ENCODE results near the gene MAN2A2.
"Not testable (repeated sequence)": the region's sequence is repeated elsewhere in the genome, so short reads cannot be mapped to it uniquely, and the experiment has no call there.

The MAN2A2 gene

DNA sequence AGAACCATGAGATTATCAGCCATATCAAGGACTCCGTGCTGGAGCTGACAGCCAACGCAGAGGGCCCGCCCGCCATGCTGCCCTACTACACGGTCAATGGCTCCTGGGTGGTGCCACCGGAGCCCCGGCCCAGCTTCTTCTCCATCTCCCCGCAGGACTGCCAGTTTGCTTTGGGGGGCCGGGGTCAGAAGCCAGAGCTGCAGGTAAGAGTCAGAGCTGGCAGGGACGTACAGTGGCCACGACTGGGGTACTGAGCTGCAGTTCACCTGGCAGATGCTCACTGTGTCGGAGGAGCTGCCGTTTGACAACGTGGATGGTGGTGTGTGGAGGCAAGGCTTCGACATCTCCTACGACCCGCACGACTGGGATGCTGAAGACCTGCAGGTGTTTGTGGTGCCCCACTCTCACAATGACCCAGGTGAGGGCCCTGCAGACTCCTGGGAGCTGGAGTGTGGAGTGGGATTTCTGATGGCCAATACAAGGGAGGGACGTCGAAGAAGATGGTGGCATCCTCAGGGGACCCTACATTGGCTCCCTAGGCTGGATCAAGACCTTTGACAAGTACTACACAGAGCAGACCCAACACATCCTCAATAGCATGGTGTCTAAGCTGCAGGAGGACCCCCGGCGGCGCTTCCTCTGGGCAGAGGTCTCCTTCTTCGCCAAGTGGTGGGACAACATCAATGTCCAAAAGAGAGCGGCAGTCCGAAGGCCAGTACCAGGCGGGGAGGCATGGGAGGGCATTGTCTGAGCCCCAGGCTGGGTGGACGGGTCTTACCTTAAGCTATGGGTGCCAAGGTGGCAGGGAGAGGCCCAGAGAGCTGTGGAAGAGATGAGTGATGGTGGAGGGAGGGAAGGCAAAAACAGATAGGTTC lies 2.4 kb downstream of the MAN2A2 start:
- no peak for DNase-seq

DNA sequence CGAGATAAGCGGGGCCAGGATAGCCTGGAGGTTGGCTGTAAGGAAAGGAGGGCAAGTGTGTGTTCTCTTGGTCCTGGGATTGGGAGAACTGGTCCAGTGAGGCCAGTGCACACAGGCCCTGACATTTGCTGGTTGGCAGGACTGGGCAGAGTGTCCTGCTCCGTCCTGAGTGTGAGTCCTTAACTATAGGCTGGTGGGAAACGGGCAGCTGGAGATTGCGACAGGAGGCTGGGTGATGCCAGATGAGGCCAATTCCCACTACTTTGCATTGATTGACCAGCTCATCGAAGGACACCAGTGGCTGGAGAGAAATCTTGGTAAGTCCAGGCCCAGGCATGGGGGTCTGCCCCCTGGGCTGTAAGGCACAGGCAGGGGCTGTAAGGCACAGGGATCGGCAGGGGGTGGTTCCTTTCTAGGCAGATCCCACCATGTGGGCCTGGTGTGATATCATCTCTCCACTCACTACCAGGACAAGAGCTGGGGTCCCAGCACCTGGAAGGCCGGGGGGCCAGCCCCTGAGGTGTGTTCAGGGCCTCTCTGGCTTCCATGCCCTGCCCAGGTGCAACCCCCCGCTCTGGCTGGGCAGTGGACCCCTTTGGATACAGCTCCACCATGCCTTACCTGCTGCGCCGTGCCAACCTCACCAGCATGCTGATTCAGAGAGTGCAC lies 3.2 kb downstream of the MAN2A2 start:
- no peak for DNase-seq

DNA sequence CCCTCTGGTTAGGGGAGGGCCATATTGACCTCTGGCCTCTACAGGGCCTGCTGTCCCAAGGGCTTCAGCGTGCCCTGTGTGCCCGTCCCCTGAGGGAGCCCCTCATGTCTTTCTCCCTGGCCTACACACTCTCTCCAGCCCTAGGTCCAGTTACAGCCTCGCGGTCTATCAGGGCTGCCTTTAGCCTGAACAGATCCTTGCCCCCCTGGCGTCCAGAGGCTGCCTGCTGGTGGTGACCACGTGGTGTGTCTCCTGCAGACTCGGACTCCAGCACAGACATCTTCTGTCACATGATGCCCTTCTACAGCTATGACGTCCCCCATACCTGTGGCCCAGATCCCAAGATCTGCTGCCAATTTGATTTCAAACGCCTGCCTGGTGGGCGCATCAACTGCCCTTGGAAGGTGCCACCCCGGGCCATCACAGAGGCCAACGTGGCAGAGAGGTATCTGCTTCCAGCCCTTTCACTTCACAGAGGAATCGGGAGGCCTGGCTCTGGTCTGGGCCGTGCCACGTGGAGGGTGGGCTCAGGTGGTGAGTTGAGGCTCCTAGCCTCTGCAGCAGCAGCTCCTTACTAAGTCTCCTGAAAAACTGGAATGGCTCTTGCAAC lies 4.1 kb downstream of the MAN2A2 start:
- DNase-seq, result no peak

GRCh38 chr15:90907838-90908507 lies 4.9 kb downstream of the MAN2A2 start:
- DNase-seq, result no peak

DNA sequence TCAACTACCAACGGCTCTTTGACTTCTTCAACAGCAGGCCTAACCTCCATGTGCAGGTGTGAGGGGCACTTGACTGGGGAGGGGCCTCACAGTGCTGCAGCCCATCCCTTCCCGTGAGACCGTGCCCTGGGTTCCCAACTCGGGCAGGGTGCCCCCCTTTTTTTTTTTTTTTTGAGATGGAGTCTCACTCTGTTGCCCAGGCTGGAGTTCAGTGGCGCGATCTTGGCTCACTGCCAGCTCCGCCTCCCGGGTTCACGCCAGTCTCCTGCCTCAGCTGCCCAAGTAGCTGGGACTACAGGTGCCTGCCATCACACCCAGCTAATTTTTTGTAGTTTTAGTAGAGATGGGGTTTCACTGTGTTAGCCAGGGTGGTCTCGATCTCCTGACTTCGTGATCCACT lies 6.3 kb downstream of the MAN2A2 start:
- DNase-seq, result not testable (repeated sequence)

GRCh38 chr15:90909976-90910375 lies 6.9 kb downstream of the MAN2A2 start:
- DNase-seq, result no peak

- no peak for DNase-seq
These were observed 7.6 kb downstream of the MAN2A2 start for GRCh38 chr15:90910441-90911301.

DNA sequence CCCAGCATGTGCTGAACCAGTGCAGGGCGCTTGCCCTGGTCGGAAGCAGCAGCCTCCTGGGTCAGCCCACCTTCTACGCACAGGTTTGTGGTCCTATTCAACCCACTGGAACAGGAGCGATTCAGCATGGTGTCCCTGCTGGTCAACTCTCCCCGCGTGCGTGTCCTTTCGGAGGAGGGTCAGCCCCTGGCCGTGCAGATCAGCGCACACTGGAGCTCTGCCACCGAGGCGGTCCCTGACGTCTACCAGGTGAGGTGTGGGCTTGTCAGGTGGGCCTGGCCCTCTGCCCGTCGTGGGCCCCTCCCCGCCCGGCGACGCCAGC lies 8.2 kb downstream of the MAN2A2 start:
- no peak for DNase-seq

GRCh38 chr15:90911906-90912769 lies 9.0 kb downstream of the MAN2A2 start:
- DNase-seq, result no peak

DNA sequence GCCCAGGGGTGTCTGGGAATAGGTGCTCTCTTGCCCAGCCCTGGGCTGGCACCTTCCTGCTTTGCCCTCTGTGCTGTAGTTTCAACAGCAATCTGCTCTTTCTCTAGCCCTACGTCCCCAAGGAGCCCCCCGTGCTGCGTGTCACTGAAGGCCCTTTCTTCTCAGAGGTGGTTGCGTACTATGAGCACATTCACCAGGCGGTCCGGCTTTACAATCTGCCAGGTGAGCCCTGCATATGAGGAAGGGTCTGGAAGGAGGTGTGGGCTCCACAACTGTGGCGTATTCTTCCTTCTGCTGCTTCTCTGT lies 9.6 kb downstream of the MAN2A2 start:
- no peak for DNase-seq

DNA sequence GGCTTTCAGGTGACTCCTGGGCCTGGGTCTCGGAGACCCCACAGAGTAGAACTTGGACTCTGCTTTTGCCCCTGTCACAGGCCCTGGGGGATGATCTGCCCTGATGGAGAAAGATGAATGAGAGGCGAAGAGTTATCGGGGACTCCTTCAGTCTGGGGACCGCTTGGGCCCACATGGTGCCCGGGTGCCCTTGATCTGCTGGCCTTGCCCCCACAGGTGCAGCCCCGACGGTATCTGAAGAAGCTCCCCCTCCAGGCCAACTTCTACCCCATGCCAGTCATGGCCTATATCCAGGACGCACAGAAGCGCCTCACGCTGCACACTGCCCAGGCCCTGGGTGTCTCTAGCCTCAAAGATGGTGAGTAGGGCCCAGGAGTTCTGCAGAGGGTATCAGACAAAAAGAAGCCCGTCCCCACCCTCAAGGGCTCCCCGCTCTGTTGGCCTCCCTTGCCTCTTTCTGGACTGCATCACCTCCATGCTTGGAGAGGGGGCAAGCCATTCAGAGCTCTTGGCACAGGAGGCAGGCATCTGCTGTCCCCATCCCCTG lies 10.4 kb downstream of the MAN2A2 start:
- DNase-seq, result no peak

GRCh38 chr15:90914305-90915080 lies 11.4 kb downstream of the MAN2A2 start:
- DNase-seq, result no peak

DNA sequence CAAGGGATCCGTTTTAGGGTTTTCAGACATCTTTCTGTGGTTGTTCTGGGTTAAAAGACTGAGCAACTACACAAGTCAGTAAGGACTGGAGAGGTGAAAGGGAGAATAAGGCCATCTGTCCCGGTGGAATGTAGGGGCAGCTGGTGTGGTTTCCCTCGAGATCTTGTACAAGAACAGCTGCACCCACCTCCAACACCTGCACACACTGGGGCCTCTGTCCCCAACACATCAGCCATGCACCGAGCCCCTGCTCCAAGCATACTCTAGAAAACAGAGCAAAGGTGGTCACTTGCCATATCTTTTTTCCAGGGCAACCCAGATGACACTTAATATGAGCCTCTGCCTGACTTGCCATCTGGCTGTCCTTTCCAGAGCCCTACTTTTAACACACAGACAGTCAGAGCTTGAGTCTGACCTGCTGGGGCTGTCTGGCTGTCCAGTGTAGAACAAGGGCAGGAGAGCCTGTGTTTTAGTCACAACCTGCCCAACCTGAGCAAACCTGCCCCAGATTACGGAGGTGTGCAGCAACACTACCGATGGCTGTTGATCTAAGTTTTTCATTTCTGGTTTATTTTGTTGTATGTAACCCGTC lies 12.2 kb downstream of the MAN2A2 start:
- no peak for DNase-seq

GRCh38 chr15:90915808-90916440 lies 12.8 kb downstream of the MAN2A2 start:
- DNase-seq, result no peak

DNA sequence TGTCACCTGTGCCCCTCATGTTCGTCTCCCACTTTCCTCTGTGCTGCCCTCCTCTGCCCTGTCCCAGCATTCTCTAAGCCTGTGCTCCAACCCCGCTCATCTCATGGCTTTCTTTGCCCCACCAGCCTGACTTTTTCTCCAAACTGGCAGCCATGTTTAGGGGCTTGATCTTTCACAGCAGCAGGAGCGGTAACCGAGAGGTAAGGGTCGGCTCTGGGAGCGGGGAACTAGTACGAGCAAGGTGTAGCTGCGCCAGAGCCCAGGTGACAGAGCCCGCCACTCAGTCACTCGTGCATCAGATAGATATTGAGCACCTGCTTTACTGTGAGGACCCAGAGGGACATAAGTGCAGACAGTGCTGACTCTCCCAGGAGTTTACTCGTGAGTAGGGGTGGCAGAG lies 13.4 kb downstream of the MAN2A2 start:
- no peak for DNase-seq

GRCh38 chr15:90917569-90917968 lies 14.5 kb downstream of the MAN2A2 start:
- DNase-seq, result no peak

DNA sequence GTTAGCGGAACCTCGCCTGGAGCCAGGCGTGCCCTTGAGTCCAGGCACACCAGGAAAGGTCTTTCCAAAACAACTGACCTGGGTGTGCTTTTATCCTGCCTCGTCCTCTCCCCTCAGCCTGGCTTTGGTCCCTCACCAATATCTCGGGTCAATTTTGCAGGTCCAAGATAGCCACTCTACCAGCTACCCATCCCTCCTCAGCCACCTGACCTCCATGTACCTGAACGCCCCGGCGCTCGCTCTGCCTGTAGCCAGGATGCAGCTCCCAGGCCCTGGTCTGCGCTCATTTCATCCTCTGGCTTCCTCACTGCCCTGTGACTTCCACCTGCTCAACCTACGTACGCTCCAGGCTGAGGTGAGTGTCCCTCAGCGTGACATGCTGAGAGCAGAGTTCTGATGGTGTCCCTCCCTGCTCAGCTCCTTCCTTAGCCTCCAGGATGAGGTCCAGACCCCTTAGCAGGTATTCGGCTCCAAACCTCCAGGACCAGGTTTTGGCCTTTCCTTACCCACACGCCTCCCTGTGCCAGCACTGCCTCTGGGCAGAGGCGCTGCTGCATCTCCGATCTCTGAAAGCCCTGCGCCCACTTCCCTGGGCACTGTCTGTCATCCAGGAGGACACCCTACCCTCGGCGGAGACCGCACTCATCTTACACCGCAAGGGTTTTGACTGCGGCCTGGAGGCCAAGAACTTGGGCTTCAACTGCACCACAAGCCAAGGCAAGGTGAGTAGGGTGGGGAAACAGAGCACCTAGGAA lies 15.1 kb downstream of the MAN2A2 start:
- no peak for DNase-seq

- no peak for DNase-seq
These were observed 15.7 kb downstream of the MAN2A2 start for GRCh38 chr15:90918835-90919234.

DNA sequence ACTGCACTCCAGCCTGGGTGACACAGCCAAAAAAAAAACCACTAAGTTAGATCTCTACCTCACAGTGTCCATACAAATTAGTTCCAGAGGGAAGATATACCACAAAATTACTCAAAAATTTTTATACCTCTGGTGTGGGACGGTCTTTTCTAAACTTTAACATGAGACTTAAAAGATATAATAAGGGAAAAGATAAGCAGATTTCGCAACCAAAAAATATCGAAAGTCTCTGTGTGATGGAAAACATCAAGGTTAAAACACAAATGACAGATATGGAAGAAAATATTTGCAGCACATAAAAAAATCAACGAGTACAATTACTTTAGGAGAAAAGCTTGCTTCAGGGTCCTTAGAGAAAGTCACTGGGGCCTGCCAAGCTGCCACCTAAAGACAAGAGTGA lies 18.8 kb downstream of the MAN2A2 start:
- DNase-seq, result no peak

Data from cortex of kidney (tissue), 1 donor.